Cardiac septum (tissue), 1 donor: ENCODE measurements around the gene DBNL. TPM values are rescaled to one million over a fixed set of nuclear protein-coding genes. Genes with fewer than 3 reads are reported as not detected.

Source experiments
- DNase-seq: peaks from one replicate; pipeline ENCODE4 v3.0.0-alpha.2; 2020; ENCODE audit warnings: low spot score
- intact Hi-C: fragments of 100-400 bp; cut with DNase I; formaldehyde crosslinking; loops from one replicate; pipeline ENCODE4 v1.14.0; 2022
- total RNA-seq: library from RNA; stranded (reverse); fragmentation: NEBNext Ultra II Directional; extraction: Animal tissue kit (Norgen Biotek cat#: 25700); gene quantifications from one replicate; pipeline ENCODE4 v1.2.1, GENCODE V29; 2021
- donor health status: DM: no; HTN: no; CAD: no.

The DBNL gene
- total RNA-seq, 1 donor from 2014 or later = 48.9 TPM

- intact Hi-C loops = loop anchor here (2.0 kb wide), 1 partner anchor 15 kb away; no protein-coding TSS in a partner anchor
- peak; percentile 74 for DNase-seq
These were observed 43.7 kb downstream of the DBNL start for GRCh38 chr7:44087911-44088838.

GRCh38 chr7:44093102-44093641 lies 48.7 kb downstream of the DBNL start:
- intact Hi-C loops = no loop called here
- DNase-seq = no peak

- intact Hi-C loops = no loop called here
- no peak for DNase-seq
These were observed 49.9 kb downstream of the DBNL start for GRCh38 chr7:44094365-44094764.

- DNase-seq = no peak
- intact Hi-C loops = no loop called here
These were observed 50.5 kb downstream of the DBNL start for GRCh38 chr7:44094883-44095592.

GRCh38 chr7:44095781-44096180 lies 51.3 kb downstream of the DBNL start:
- intact Hi-C loops = no loop called here

GRCh38 chr7:44096326-44096881 lies 51.9 kb downstream of the DBNL start:
- DNase-seq = no peak
- intact Hi-C loops = no loop called here

More at GRCh38 chr7:44095781-44096180, 51.3 kb downstream of the DBNL start:
- no peak for DNase-seq

GRCh38 chr7:44097064-44097932 lies 52.8 kb downstream of the DBNL start:
- intact Hi-C loops = no loop called here
- no peak for DNase-seq

- no peak for DNase-seq
- intact Hi-C loops = no loop called here
These were observed 53.9 kb downstream of the DBNL start for GRCh38 chr7:44098092-44099068.

- intact Hi-C loops = no loop called here
- DNase-seq = no peak
These were observed 55.2 kb downstream of the DBNL start for GRCh38 chr7:44099669-44100068.

- intact Hi-C loops = no loop called here
- DNase-seq = no peak
These were observed 56.2 kb downstream of the DBNL start for GRCh38 chr7:44100458-44101302.

GRCh38 chr7:44101303-44101965 lies 56.9 kb downstream of the DBNL start:
- DNase-seq = no peak
- intact Hi-C loops = no loop called here

- intact Hi-C loops = loop anchor here (2.0 kb wide), 1 partner anchor 13 kb away; no protein-coding TSS in a partner anchor
- no peak for DNase-seq
These were observed 57.7 kb downstream of the DBNL start for GRCh38 chr7:44101966-44102845.

GRCh38 chr7:44102846-44103565 lies 58.5 kb downstream of the DBNL start:
- no peak for DNase-seq
- intact Hi-C loops = loop anchor here (2.0 kb wide), 1 partner anchor 14 kb away; no protein-coding TSS in a partner anchor

- DNase-seq = no peak
- intact Hi-C loops = loop anchor here (2.0 kb wide), 1 partner anchor 15 kb away; no protein-coding TSS in a partner anchor
These were observed 59.0 kb downstream of the DBNL start for GRCh38 chr7:44103566-44103922.
